Ishikawa (cell line): ENCODE results near the gene BPIFB1.

Experiments
- CEBPB ChIP-seq: IDR thresholded peaks from 2 replicates; pipeline ENCODE4 v1.6.1; 2012
- CREB1 ChIP-seq: IDR thresholded peaks from 2 replicates; pipeline ENCODE4 v1.6.1; 2012; ENCODE audit warnings: low read depth
- EGR1 ChIP-seq: IDR thresholded peaks from 2 replicates; pipeline ENCODE4 v1.6.1; 2012
- EP300 ChIP-seq: IDR thresholded peaks from 2 replicates; pipeline ENCODE4 v1.6.1; 2012; ENCODE audit warnings: borderline replicate concordance
- FOXM1 ChIP-seq: IDR thresholded peaks from 2 replicates; pipeline ENCODE4 v1.6.1; 2012; ENCODE audit warnings: low read depth, borderline replicate concordance
- NFIC ChIP-seq: IDR thresholded peaks from 2 replicates; pipeline ENCODE4 v1.6.1; 2012
- RAD21 ChIP-seq: IDR thresholded peaks from 2 replicates; pipeline ENCODE4 v1.6.1; 2012; ENCODE audit warnings: low read depth
- TAF1 ChIP-seq: IDR thresholded peaks from 2 replicates; pipeline ENCODE4 v1.6.1; 2012; ENCODE audit warnings: low read depth, mild to moderate bottlenecking
- TCF12 ChIP-seq: IDR thresholded peaks from 2 replicates; pipeline ENCODE4 v1.6.1; 2012; ENCODE audit warnings: low read depth
- TEAD4 ChIP-seq: IDR thresholded peaks from 2 replicates; pipeline ENCODE4 v1.6.1; 2012
- YY1 ChIP-seq: IDR thresholded peaks from 2 replicates; pipeline ENCODE4 v1.6.1; 2012; ENCODE audit warnings: low read depth
- ZBTB7A ChIP-seq: IDR thresholded peaks from 2 replicates; pipeline ENCODE4 v1.6.1; 2012; ENCODE audit warnings: low read depth
- TF ChIP-seq, protein P1 (sequence below): IDR thresholded peaks from 2 replicates; pipeline ENCODE4 v1.6.1; 2012
- TF ChIP-seq, protein P2 (sequence below): IDR thresholded peaks from 2 replicates; pipeline ENCODE4 v1.6.1; 2012; ENCODE audit warnings: low read depth, mild to moderate bottlenecking
- TF ChIP-seq, protein P3 (sequence below): IDR thresholded peaks from 2 replicates; pipeline ENCODE4 v1.6.1; 2012

BPIFB1 gene

DNA sequence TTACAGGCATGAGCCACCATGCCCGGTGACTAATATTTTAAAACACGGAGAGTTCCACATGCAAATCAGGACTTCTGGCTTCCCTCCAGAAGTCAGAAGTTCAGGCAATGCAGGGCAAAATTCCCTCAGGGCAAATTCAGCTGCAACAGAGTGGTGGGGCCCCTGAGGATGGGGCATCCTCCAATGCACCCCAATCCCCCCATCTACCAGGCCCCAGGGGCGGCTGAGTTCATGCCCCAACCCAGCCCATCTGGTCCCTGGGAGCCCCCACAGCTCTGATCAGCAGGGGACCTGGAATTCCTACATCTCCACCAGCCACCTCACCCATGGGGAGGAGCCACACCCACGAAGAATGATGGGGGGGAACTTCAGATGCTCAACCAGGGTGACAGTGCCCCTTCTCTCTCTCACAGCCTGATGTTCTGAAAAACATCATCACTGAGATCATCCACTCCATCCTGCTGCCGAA, 22.6 kb downstream of the BPIFB1 start:
- TF ChIP-seq, protein P1, sequence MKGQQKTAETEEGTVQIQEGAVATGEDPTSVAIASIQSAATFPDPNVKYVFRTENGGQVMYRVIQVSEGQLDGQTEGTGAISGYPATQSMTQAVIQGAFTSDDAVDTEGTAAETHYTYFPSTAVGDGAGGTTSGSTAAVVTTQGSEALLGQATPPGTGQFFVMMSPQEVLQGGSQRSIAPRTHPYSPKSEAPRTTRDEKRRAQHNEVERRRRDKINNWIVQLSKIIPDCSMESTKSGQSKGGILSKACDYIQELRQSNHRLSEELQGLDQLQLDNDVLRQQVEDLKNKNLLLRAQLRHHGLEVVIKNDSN, result no peak
- TF ChIP-seq, protein P2, sequence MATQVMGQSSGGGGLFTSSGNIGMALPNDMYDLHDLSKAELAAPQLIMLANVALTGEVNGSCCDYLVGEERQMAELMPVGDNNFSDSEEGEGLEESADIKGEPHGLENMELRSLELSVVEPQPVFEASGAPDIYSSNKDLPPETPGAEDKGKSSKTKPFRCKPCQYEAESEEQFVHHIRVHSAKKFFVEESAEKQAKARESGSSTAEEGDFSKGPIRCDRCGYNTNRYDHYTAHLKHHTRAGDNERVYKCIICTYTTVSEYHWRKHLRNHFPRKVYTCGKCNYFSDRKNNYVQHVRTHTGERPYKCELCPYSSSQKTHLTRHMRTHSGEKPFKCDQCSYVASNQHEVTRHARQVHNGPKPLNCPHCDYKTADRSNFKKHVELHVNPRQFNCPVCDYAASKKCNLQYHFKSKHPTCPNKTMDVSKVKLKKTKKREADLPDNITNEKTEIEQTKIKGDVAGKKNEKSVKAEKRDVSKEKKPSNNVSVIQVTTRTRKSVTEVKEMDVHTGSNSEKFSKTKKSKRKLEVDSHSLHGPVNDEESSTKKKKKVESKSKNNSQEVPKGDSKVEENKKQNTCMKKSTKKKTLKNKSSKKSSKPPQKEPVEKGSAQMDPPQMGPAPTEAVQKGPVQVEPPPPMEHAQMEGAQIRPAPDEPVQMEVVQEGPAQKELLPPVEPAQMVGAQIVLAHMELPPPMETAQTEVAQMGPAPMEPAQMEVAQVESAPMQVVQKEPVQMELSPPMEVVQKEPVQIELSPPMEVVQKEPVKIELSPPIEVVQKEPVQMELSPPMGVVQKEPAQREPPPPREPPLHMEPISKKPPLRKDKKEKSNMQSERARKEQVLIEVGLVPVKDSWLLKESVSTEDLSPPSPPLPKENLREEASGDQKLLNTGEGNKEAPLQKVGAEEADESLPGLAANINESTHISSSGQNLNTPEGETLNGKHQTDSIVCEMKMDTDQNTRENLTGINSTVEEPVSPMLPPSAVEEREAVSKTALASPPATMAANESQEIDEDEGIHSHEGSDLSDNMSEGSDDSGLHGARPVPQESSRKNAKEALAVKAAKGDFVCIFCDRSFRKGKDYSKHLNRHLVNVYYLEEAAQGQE, result no peak
- no peak for TF ChIP-seq EP300
- TF ChIP-seq FOXM1, result no peak
- no peak for TF ChIP-seq RAD21
- TF ChIP-seq CEBPB, result no peak
- no peak for TF ChIP-seq YY1
- no peak for TF ChIP-seq NFIC
- TF ChIP-seq TCF12, result no peak
- no peak for TF ChIP-seq CREB1
- TF ChIP-seq TAF1, result no peak
- TF ChIP-seq, protein P3, sequence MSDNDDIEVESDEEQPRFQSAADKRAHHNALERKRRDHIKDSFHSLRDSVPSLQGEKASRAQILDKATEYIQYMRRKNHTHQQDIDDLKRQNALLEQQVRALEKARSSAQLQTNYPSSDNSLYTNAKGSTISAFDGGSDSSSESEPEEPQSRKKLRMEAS, result no peak
- TF ChIP-seq ZBTB7A, result no peak
- TF ChIP-seq TEAD4, result no peak
- no peak for TF ChIP-seq EGR1

DNA sequence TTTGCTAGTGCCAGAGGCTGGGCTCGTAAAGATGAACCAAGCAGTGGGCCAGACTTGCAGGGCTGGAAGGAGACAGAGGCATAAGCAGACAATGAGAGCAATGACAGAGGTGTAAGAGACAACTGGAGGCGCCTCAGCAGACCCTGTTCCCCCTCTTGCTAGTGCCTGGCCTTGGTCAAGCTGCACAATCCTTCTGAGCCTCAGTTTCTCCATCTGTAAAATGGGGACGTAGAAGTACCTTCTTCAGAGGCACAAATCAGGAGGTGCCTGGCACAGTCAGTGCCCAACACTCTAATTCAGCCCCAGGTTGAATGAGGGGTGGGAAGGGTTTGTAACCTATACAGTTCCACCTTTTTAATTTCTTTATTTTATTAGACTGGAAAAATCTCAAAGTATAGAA, 23.2 kb downstream of the BPIFB1 start:
- TF ChIP-seq, protein P1, result no peak
- TF ChIP-seq CREB1, result no peak
- TF ChIP-seq TEAD4, result no peak
- TF ChIP-seq FOXM1, result no peak
- no peak for TF ChIP-seq YY1
- TF ChIP-seq, protein P3, result no peak
- no peak for TF ChIP-seq ZBTB7A
- TF ChIP-seq CEBPB, result no peak
- TF ChIP-seq EP300, result no peak
- TF ChIP-seq RAD21, result no peak
- TF ChIP-seq NFIC, result no peak
- no peak for TF ChIP-seq TAF1
- no peak for TF ChIP-seq TCF12
- TF ChIP-seq, protein P2, result no peak
- TF ChIP-seq EGR1, result no peak

DNA sequence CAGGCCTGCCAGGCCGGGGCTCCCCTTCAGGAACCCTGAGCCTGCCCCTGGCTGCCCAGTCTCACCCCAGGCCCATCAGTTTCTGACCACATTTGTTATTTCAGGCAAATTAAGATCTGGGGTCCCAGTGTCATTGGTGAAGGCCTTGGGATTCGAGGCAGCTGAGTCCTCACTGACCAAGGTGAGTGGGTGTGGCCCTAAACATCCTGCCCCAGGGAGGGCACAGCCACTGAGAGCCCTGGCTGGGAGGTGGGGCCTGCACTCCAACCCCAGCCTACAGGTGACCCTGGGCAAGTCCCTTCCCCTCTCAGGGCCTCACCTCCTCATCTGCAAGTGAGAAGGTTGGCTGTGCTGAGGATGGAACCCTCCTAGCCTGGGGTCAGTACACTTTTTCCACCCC, 23.8 kb downstream of the BPIFB1 start:
- no peak for TF ChIP-seq NFIC
- TF ChIP-seq, protein P1, result no peak
- no peak for TF ChIP-seq EP300
- no peak for TF ChIP-seq ZBTB7A
- TF ChIP-seq FOXM1, result no peak

DNA sequence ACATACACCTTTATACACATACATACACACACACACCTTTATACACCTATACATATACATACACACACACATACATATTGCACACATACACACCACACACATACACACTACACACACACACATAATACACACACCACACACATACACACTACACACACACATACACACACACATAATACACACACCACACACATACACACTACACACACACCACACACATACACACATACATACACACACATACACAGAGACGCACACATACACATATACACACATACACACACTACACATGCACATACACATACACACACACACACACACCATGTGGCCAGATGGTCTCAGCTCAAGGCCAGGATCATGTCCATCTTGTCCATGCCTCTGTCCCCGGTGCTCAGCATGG, 25.7 kb downstream of the BPIFB1 start:
- no peak for TF ChIP-seq EGR1

DNA sequence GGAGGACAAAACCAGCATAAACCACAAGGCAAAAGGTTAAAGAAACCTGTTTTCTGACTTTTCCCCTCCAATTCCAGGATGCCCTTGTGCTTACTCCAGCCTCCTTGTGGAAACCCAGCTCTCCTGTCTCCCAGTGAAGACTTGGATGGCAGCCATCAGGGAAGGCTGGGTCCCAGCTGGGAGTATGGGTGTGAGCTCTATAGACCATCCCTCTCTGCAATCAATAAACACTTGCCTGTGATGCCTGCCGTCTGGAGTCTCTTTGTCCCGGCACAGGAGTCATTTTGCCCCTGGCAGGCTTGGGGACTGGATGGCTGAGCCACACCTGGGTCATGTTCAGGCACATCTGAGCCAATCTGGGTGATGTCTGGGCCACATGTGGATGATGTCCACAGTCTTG, 26.6 kb downstream of the BPIFB1 start:
- TF ChIP-seq, protein P2, result no peak
- TF ChIP-seq TEAD4 (no peak), FOXM1 (no peak), CEBPB (no peak), RAD21 (no peak), NFIC (no peak), TCF12 (no peak), YY1 (no peak), CREB1 (no peak)
- TF ChIP-seq, protein P1, result no peak
- TF ChIP-seq, protein P3, result no peak
